ENCODE measurements around the gene PAPOLG.
"Not testable (repeated sequence)": the region's sequence is repeated elsewhere in the genome, so short reads cannot be mapped to it uniquely, and the experiment has no call there.

Gene PAPOLG

GRCh38 chr2:60823694-60824305 is 67.7 kb downstream of the PAPOLG start:
- DNase-seq = no peak

GRCh38 chr2:60825666-60826065 is 69.6 kb downstream of the PAPOLG start:
- no peak for DNase-seq

GRCh38 chr2:60826111-60826510 is 70.0 kb downstream of the PAPOLG start:
- no peak for DNase-seq

GRCh38 chr2:60826860-60827259 is 70.8 kb downstream of the PAPOLG start:
- DNase-seq = not testable (repeated sequence)

GRCh38 chr2:60827369-60827768 is 71.3 kb downstream of the PAPOLG start:
- DNase-seq = no peak

- no peak for DNase-seq
These were observed 74.9 kb downstream of the PAPOLG start for GRCh38 chr2:60830991-60831390.

- DNase-seq = no peak
These were observed 75.9 kb downstream of the PAPOLG start for GRCh38 chr2:60831921-60832320.

- no peak for DNase-seq
These were observed 76.6 kb downstream of the PAPOLG start for GRCh38 chr2:60832621-60833020.

- DNase-seq = no peak
These were observed 78.2 kb downstream of the PAPOLG start for GRCh38 chr2:60834270-60834717.

GRCh38 chr2:60836491-60836890 is 80.4 kb downstream of the PAPOLG start:
- DNase-seq = no peak

- DNase-seq = no peak
These were observed 81.1 kb downstream of the PAPOLG start for GRCh38 chr2:60837123-60837522.

- no peak for DNase-seq
These were observed 82.4 kb downstream of the PAPOLG start for GRCh38 chr2:60838481-60838880.

- no peak for DNase-seq
These were observed 83.2 kb downstream of the PAPOLG start for GRCh38 chr2:60839126-60839813.

- DNase-seq = no peak
These were observed 84.8 kb downstream of the PAPOLG start for GRCh38 chr2:60840880-60841279.

- DNase-seq = no peak
These were observed 86.9 kb downstream of the PAPOLG start for GRCh38 chr2:60843006-60843405.

- no peak for DNase-seq
These were observed 88.0 kb downstream of the PAPOLG start for GRCh38 chr2:60844105-60844504.

GRCh38 chr2:60847854-60848253 is 91.8 kb downstream of the PAPOLG start:
- DNase-seq = no peak

All from NCI-H2227 treated with DMSO at 0.1 percent for 48 hours (cell line).